RWPE1 (cell line): ENCODE results near the gene NYAP2.

Experiments
- CTCF ChIA-PET: fragments of 350-600 bp; sonication (Branson Sonifier 250); formaldehyde crosslinking; extraction: SDS; loops from one replicate; lab custom pipeline; 2021; lab: Yijun Ruan, JAX
- POLR2A ChIA-PET: fragments of 400-600 bp; formaldehyde crosslinking; extraction: SDS; loops from one replicate; lab custom pipeline; 2020; ENCODE audit warnings: antibody characterized with exemption; ENCODE audit not compliant: low non-redundant PET; lab: Yijun Ruan, JAX
- DNase-seq: peaks from one replicate; pipeline ENCODE4 v3.0.0; 2012; ENCODE audit warnings: low spot score
- H3K27ac ChIP-seq: fragments of 450-650 bp; 2 replicates; pipeline ENCODE4 v1.5.1; 2017
- CTCF ChIP-seq: fragments of 450-650 bp; conservative IDR thresholded peaks from 2 replicates; pipeline ENCODE4 v1.5.1; 2017; ENCODE audit warnings: low read depth, mild to moderate bottlenecking

The NYAP2 gene

GRCh38 chr2:225630824-225631533 is 231.5 kb downstream of the NYAP2 start:
- ChIA-PET CTCF (no interaction called here), POLR2A (no interaction called here)
- no peak for DNase-seq
- no peak for TF ChIP-seq CTCF
- no peak overlapping the region for H3K27ac ChIP-seq

- DNase-seq, result no peak
- no peak for TF ChIP-seq CTCF
- ChIA-PET POLR2A (no interaction called here), CTCF (no interaction called here)
- H3K27ac ChIP-seq, result no peak overlapping the region
Observed at GRCh38 chr2:225632351-225632750, 232.8 kb downstream of the NYAP2 start.

- H3K27ac ChIP-seq, result no peak overlapping the region
- ChIA-PET POLR2A (no interaction called here), CTCF (no interaction called here)
- no peak for TF ChIP-seq CTCF
- DNase-seq, result no peak
Observed at GRCh38 chr2:225636558-225636957, 237.0 kb downstream of the NYAP2 start.

GRCh38 chr2:225637259-225637658 is 237.7 kb downstream of the NYAP2 start:
- ChIA-PET CTCF (no interaction called here), POLR2A (no interaction called here)
- no peak for TF ChIP-seq CTCF
- DNase-seq, result no peak
- no peak overlapping the region for H3K27ac ChIP-seq

GRCh38 chr2:225640550-225640949 is 241.0 kb downstream of the NYAP2 start:
- CTCF ChIA-PET, result interaction anchor here (0.7 kb wide), 1 partner anchor 845 kb away, joined by 5 read pairs; no protein-coding TSS in a partner anchor

GRCh38 chr2:225649274-225649673 is 249.8 kb downstream of the NYAP2 start:
- CTCF ChIA-PET, result no interaction called here
- TF ChIP-seq CTCF, result no peak
- no peak for DNase-seq

More at GRCh38 chr2:225640550-225640949, 241.0 kb downstream of the NYAP2 start:
- no peak overlapping the region for H3K27ac ChIP-seq
- no peak for DNase-seq
- no peak for TF ChIP-seq CTCF
- POLR2A ChIA-PET, result no interaction called here

More at GRCh38 chr2:225649274-225649673, 249.8 kb downstream of the NYAP2 start:
- POLR2A ChIA-PET, result no interaction called here
- H3K27ac ChIP-seq, result no peak overlapping the region
